Heart left ventricle (tissue), 13 donors: Measurements from ENCODE around the gene CDC42SE2.

Experiments used
- POLR2A ChIP-seq, 2 donors: fragments of 450-650 bp; IDR thresholded peaks; one replicate each; pipeline ENCODE4 v1.6.1; 2017; ENCODE audit warnings: antibody characterized with exemption in 2 of 2, mild to moderate bottlenecking in 2 of 2, moderate library complexity in 2 of 2
- TF ChIP-seq, protein P1 (sequence below), 12 donors: fragments of 200-600 bp; sonication (generic) in 4 of 12; IDR thresholded peaks; one replicate each; pipeline versions ENCODE4 v1.5.0 to v1.8.0; 2018 to 2022; ENCODE audit warnings: antibody characterized with exemption in 12 of 12, mild to moderate bottlenecking in 5 of 12
- donor health status: ischemic (EF 13 %, LVEDD 7.1; RV severe dilation, severe dysfunction).
- donor health status: DM: no; HTN: yes; CAD: no.
- donor health status: DM: no; HTN: no; CAD: no.
- donor health status: ischemic (EF 25% LVEDD 6.9; RV normal size, moderate dysfunction).
- donor health status: ischemic (EF 25% LVEDD 5.7; RV mildly dilated, moderate dysfunction).
- donor health status: ischemic (EF 35%, LVEDD 5.7; RV mildly dilated, moderate dysfunction).
- donor health status: nonischemic (EF 11% LVEDD 7.7; RV severe dilation, severe dysfunction).
- donor health status: DM: yes; HTN: yes; CAD: no.
- donor health status: PGD.
- donor health status: ischemic (EF 29% LVEDD 5.4; RV normal size, mild dysfunction).
- donor health status: nonischemic (EF 23%, LVEDD 6.1; RV moderate dilation, normal function).

GRCh38 chr5:131258733-131259132, 5.1 kb upstream of the CDC42SE2 start:
- no peak for TF ChIP-seq POLR2A (IDR thresholded peaks at IDR 0.05)
- TF ChIP-seq, protein P1, sequence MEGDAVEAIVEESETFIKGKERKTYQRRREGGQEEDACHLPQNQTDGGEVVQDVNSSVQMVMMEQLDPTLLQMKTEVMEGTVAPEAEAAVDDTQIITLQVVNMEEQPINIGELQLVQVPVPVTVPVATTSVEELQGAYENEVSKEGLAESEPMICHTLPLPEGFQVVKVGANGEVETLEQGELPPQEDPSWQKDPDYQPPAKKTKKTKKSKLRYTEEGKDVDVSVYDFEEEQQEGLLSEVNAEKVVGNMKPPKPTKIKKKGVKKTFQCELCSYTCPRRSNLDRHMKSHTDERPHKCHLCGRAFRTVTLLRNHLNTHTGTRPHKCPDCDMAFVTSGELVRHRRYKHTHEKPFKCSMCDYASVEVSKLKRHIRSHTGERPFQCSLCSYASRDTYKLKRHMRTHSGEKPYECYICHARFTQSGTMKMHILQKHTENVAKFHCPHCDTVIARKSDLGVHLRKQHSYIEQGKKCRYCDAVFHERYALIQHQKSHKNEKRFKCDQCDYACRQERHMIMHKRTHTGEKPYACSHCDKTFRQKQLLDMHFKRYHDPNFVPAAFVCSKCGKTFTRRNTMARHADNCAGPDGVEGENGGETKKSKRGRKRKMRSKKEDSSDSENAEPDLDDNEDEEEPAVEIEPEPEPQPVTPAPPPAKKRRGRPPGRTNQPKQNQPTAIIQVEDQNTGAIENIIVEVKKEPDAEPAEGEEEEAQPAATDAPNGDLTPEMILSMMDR (IDR thresholded peaks at IDR 0.05), result no peak
